Kidney (tissue), 14 donors: ENCODE measurements around the gene MCU. TPM values are rescaled to one million over a fixed set of nuclear protein-coding genes. Genes with fewer than 3 reads are reported as not detected.
"Not testable (repeated sequence)": the region's sequence is repeated elsewhere in the genome, so short reads cannot be mapped to it uniquely, and the experiment has no call there.

Experiments used
- DNase-seq, 5 donors: peaks; one replicate each; pipeline ENCODE4 v3.0.0-alpha.2; 2013 to 2020
- FAIRE-seq: peaks from 2 replicates; lab custom pipeline; 2012; peaks lifted over from hg19 to GRCh38; lab: Jason Lieb, UNC
- H3K27ac ChIP-seq, 2 donors: one replicate each; pipeline ENCODE4 v1.7.0; 2013; ENCODE audit warnings: low read depth in 2 of 2, low read length in 2 of 2, inconsistent platforms in 1 of 2
- H3K27me3 ChIP-seq: one replicate; pipeline ENCODE4 v1.7.1; 2013; ENCODE audit warnings: low read length, inconsistent platforms; ENCODE audit not compliant: control insufficient read depth, insufficient read depth
- H3K36me3 ChIP-seq, 3 donors: one replicate each; pipeline versions ENCODE4 v1.7.0 to v1.7.1; 2013; ENCODE audit warnings: low read length in 3 of 3, control low read depth in 1 of 3, inconsistent platforms in 1 of 3; ENCODE audit not compliant: insufficient read depth in 3 of 3, control insufficient read depth in 2 of 3
- H3K4me1 ChIP-seq, 3 donors: one replicate each; pipeline versions ENCODE4 v1.7.0 to v1.7.1; 2013; ENCODE audit warnings: low read length in 3 of 3, inconsistent platforms in 1 of 3, low read depth in 1 of 3; ENCODE audit not compliant: control insufficient read depth in 2 of 3, insufficient read depth in 2 of 3
- H3K4me3 ChIP-seq, 3 donors: one replicate each; pipeline versions ENCODE4 v1.7.0 to v1.8.1; 2013; ENCODE audit warnings: low read length in 3 of 3, control low read depth in 1 of 3, inconsistent platforms in 1 of 3
- H3K9ac ChIP-seq, 3 donors: one replicate each; pipeline versions ENCODE4 v1.7.0 to v1.7.1; 2013; ENCODE audit warnings: low read length in 3 of 3, control low read depth in 1 of 3, inconsistent platforms in 1 of 3
- H3K9me3 ChIP-seq, 3 donors: one replicate each; pipeline versions ENCODE4 v1.7.0 to v1.7.1; 2013; ENCODE audit warnings: low read length in 3 of 3, control low read depth in 1 of 3, inconsistent platforms in 1 of 3; ENCODE audit not compliant: control insufficient read depth in 2 of 3, insufficient read depth in 1 of 3
- intact Hi-C: fragments of 100-400 bp; cut with DNase I; formaldehyde crosslinking; loops from one replicate; pipeline ENCODE4 v1.11.1; 2022
- polyA plus RNA-seq: library from polyadenylated mRNA; stranded (reverse); fragments of 350-450 nt; fragmentation: Illumina TruSeq; extraction: RNeasy Lipid Tissue Mini Kit (QIAGEN cat#74804); gene quantifications from one replicate; pipeline ENCODE4 v1.2.3, GENCODE V29; 2014; ENCODE audit warnings: low read depth, low replicate concordance; ENCODE audit not compliant: insufficient read depth
- total RNA-seq: library from RNA; stranded (reverse); fragmentation: NEBNext Ultra II Directional; extraction: Animal tissue kit (Norgen Biotek cat#: 25700); gene quantifications from one replicate; pipeline ENCODE4 v1.2.1, GENCODE V29; 2021
- TF ChIP-seq, protein P1 (sequence below): IDR thresholded peaks from 3 replicates; pipeline ENCODE4 v1.5.1; 2012; ENCODE audit warnings: mild to moderate bottlenecking, moderate library complexity, borderline replicate concordance; ENCODE audit not compliant: insufficient read depth; ENCODE audit errors: extremely low read depth
- donor health status: control.
- donor health status: control.
- donor health status: control.
- donor health status: control.
- donor health status: control.
- donor health status: DM: yes; HTN: yes; CAD: no.
- donor health status: Normal renal cell carcinoma (clear cell type).

Gene MCU
- total and polyA plus RNA-seq, 2 donors from 2014 or later: 18.6 to 37.6 TPM

DNA sequence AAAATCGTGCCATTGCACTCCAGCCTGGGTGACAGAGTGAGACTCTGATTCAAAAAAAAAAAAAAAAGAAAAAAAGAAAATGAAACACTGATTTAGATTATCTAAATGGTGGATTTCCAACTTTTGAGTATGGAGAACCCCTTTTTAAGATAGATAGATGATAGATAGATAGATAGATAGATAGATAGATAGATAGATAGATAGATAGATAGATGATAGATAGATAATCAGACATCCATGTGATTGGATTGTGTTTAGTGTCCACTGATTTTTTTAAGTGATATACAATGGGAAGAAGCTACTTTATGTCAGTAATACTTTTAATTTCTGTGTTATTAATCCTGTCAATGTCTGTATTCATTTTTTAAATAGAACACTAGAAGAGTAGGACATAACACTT, 207.6 kb downstream of the MCU start:
- no peaks in the 10 kb centered on the region for H3K9me3 ChIP-seq
- no peaks in the 10 kb centered on the region for H3K27me3 ChIP-seq
- FAIRE-seq: no peak
- DNase-seq: no peak
- no peaks in the 10 kb centered on the region for H3K36me3 ChIP-seq
- no peak overlapping the region for H3K9ac ChIP-seq
- TF ChIP-seq, protein P1, sequence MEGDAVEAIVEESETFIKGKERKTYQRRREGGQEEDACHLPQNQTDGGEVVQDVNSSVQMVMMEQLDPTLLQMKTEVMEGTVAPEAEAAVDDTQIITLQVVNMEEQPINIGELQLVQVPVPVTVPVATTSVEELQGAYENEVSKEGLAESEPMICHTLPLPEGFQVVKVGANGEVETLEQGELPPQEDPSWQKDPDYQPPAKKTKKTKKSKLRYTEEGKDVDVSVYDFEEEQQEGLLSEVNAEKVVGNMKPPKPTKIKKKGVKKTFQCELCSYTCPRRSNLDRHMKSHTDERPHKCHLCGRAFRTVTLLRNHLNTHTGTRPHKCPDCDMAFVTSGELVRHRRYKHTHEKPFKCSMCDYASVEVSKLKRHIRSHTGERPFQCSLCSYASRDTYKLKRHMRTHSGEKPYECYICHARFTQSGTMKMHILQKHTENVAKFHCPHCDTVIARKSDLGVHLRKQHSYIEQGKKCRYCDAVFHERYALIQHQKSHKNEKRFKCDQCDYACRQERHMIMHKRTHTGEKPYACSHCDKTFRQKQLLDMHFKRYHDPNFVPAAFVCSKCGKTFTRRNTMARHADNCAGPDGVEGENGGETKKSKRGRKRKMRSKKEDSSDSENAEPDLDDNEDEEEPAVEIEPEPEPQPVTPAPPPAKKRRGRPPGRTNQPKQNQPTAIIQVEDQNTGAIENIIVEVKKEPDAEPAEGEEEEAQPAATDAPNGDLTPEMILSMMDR: no peak
- no peaks in the 10 kb centered on the region for H3K4me1 ChIP-seq
- no peak overlapping the region for H3K4me3 ChIP-seq
- intact Hi-C loops: no loop called here
- no peak overlapping the region for H3K27ac ChIP-seq

DNA sequence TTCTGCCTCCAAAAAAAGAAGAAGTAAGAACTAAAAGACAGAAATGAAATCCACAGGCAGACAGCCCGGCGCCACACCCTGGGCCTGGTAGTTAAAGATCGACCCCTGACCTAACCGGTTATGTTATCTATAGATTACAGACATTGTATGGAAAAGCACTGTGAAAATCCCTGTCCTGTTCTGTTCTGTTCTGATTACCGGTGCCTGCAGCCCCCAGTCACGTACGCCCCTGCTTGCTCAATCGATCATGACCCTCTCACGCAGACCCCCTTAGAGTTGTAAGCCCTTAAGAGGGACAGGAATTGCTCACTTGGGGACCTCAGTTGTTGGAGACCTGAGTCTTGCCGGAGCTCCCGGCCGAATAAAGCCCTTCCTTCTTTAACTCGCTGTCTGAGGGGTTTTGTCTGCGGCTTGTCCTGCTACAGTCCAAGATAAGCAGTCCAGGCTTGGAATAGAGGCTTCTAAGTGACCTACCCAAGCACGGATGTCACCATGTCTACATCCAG, 212.1 kb downstream of the MCU start:
- intact Hi-C loops, H3K9me3 ChIP-seq, H3K27ac ChIP-seq, H3K4me1 ChIP-seq, DNase-seq, FAIRE-seq, H3K4me3 ChIP-seq, H3K9ac ChIP-seq, H3K36me3 ChIP-seq, H3K27me3 ChIP-seq: not testable (repeated sequence)

DNA sequence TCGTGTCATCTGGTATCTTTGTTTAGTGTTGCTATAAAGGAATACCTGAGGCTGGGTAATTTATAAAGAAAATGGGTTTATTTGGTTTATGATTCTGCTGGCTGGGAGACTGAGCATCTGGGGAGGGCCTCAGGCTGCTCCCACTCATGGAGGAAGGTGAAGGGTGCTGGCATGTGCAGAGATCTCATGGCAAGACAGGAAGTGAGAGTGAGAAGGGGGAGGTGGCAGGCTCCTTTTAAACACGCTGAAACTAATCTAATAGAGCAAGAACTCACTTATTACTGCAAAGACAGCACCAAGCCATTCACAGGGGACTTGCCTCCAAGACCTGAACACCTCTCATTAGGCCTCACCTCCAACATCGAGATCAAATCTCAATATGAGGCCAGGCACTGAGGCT, 212.9 kb downstream of the MCU start:
- Histone ChIP-seq H3K9ac (no peak overlapping the region), H3K36me3 (no peaks in the 10 kb centered on the region), H3K4me1 (no peaks in the 10 kb centered on the region), H3K27me3 (no peaks in the 10 kb centered on the region), H3K9me3 (no peaks in the 10 kb centered on the region), H3K27ac (no peak overlapping the region), H3K4me3 (no peak overlapping the region)
- DNase-seq: no peak
- intact Hi-C loops: no loop called here
- no peak for FAIRE-seq
- TF ChIP-seq, protein P1: no peak

DNA sequence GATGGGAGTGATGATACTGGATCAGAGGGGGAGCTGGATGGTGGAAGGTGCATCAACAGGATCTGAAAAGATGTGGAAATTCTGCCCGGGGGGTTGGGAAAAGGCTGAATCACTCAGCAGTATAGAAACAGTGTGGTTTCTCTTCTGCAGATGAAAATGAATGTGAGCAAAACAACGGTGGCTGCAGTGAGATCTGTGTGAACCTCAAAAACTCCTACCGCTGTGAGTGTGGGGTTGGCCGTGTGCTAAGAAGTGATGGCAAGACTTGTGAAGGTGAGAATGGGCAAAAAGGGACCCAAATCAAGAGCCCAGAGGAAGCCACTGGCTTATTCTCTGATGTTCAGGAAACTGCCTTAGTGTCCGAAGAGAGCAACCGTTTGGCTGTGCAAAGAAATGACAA, 214.5 kb downstream of the MCU start:
- intact Hi-C loops: no loop called here
- Histone ChIP-seq H3K4me3 (no peak overlapping the region), H3K9me3 (no peaks in the 10 kb centered on the region), H3K36me3 (no peaks in the 10 kb centered on the region), H3K4me1 (no peaks in the 10 kb centered on the region), H3K27ac (no peak overlapping the region), H3K27me3 (no peaks in the 10 kb centered on the region), H3K9ac (no peak overlapping the region)
- TF ChIP-seq, protein P1: no peak
- DNase-seq (no peak), FAIRE-seq (no peak)
